Endothelial cell (in vitro differentiated cells): ENCODE measurements around the gene ARFRP1. TPM values are rescaled to one million over a fixed set of nuclear protein-coding genes. Genes with fewer than 3 reads are reported as not detected.

Source experiments
- DNase-seq: peaks from one replicate; pipeline ENCODE4 v3.0.0; 2021; ENCODE audit warnings: low spot score
- H3K27ac Mint-ChIP-seq: one replicate; pipeline ENCODE4 v1.8.0; 2021; ENCODE audit warnings: mixed read lengths, inconsistent platforms; ENCODE audit not compliant: unreplicated experiment
- H3K27me3 Mint-ChIP-seq: one replicate; pipeline ENCODE4 v1.8.0; 2021; ENCODE audit warnings: mild to moderate bottlenecking, moderate library complexity, mixed read lengths, inconsistent platforms; ENCODE audit not compliant: unreplicated experiment
- H3K36me3 Mint-ChIP-seq: one replicate; pipeline ENCODE4 v1.8.0; 2021; ENCODE audit warnings: mild to moderate bottlenecking, low read depth, mixed read lengths, inconsistent platforms; ENCODE audit not compliant: unreplicated experiment
- H3K4me1 Mint-ChIP-seq: one replicate; pipeline ENCODE4 v1.8.0; 2021; ENCODE audit warnings: mild to moderate bottlenecking, mixed read lengths, inconsistent platforms; ENCODE audit not compliant: unreplicated experiment
- H3K4me3 Mint-ChIP-seq: one replicate; pipeline ENCODE4 v1.8.0; 2021; ENCODE audit warnings: mild to moderate bottlenecking, mixed read lengths, inconsistent platforms; ENCODE audit not compliant: unreplicated experiment
- H3K9me3 Mint-ChIP-seq: one replicate; pipeline ENCODE4 v1.8.0; 2021; ENCODE audit warnings: mixed read lengths, inconsistent platforms; ENCODE audit not compliant: unreplicated experiment
- total RNA-seq: library from RNA; stranded (reverse); fragmentation: NEBNext Ultra II Directional; extraction: Animal tissue kit (Norgen Biotek cat#: 25700); gene quantifications from one replicate; pipeline ENCODE4 v1.2.1, GENCODE V29; 2021; ENCODE audit not compliant: unreplicated experiment
- TF ChIP-seq, protein P1 (sequence below): fragments of 200-600 bp; sonication (generic); IDR thresholded peaks from one replicate; pipeline ENCODE4 v1.5.0; 2021; ENCODE audit warnings: antibody characterized with exemption; ENCODE audit not compliant: unreplicated experiment

The ARFRP1 gene
- total RNA-seq, 1 donor from 2014 or later = 33.4 TPM

DNA sequence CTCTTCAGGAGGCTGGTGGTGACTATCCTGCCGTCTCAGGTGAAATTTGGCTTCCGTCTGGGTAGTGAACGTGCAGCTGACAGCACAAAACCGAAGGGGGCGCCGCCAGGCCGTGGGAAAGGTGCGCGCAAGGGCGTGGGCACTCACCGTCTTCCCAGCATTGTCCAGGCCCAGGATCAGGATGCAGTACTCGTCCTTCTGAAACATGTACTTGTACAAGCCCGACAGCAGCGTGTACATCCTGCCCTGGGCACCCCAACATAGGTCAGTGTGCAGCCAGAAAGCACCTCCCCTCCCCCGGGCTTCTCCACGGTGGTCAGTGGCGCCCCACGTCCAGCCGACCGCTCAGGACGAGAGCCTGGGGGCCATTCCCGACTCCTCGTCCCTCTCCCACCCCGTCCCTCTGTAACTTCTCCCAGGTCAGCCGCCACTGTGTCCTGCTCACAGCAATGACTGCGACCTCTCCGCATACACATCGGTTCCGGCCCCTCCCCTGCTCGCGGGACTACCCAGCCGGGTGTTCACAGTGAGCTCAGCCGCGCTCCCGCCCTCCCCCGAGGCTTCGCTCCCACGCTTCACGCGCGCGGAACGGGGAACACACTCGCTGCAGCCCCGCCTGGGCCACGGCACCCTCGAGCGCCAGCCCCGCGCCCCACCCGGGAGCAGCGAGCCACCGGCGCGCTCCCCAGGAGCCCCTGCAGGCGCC, 771 bp downstream of the ARFRP1 start:
- H3K27ac Mint-ChIP-seq = no peak overlapping the region
- TF ChIP-seq, protein P1, sequence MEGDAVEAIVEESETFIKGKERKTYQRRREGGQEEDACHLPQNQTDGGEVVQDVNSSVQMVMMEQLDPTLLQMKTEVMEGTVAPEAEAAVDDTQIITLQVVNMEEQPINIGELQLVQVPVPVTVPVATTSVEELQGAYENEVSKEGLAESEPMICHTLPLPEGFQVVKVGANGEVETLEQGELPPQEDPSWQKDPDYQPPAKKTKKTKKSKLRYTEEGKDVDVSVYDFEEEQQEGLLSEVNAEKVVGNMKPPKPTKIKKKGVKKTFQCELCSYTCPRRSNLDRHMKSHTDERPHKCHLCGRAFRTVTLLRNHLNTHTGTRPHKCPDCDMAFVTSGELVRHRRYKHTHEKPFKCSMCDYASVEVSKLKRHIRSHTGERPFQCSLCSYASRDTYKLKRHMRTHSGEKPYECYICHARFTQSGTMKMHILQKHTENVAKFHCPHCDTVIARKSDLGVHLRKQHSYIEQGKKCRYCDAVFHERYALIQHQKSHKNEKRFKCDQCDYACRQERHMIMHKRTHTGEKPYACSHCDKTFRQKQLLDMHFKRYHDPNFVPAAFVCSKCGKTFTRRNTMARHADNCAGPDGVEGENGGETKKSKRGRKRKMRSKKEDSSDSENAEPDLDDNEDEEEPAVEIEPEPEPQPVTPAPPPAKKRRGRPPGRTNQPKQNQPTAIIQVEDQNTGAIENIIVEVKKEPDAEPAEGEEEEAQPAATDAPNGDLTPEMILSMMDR = no peak
- no peaks in the 10 kb centered on the region for H3K9me3 Mint-ChIP-seq
- peak overlapping the region; percentile 89 for H3K4me3 Mint-ChIP-seq
- peak; percentile 42 for DNase-seq
- peaks cover 15% of the 10 kb centered on the region for H3K4me1 Mint-ChIP-seq
- H3K27me3 Mint-ChIP-seq = peaks cover 12% of the 10 kb centered on the region
- H3K36me3 Mint-ChIP-seq = peaks cover 31% of the 10 kb centered on the region

DNA sequence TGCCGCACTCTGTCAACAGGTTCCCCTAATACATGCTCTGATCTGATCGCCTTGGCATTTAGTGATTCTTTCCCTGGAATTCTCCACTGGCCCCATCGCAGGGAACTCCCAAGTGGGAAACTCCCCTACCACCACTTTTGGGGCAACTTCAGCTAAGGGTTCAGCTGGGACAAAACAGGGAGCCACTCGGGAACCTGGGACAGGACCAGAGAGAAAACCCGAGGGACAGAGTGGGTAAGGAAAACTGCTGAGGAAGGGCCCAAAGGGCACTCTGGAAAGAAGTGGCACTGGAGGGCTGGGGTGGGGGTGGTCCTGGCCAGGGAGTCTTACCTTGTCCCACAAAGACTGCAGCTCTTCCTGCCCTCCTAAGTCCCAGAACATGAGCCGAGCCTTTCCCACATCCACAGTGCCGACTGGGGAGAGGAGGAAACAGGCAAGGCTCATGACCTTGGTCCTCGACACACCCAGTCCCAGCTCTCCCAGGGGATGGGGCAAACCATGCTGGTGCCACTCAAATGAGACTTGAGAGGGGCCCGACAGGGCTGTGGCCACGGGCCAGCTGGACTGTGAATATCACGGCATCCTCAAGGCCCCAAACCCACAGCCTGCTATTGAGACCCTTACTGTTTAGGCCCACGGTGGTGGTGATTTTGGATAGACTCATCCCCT, 1.6 kb downstream of the ARFRP1 start:
- TF ChIP-seq, protein P1 = no peak
- Mint-ChIP-seq H3K36me3 (peaks cover 28% of the 10 kb centered on the region), H3K9me3 (no peaks in the 10 kb centered on the region), H3K27me3 (peaks cover 12% of the 10 kb centered on the region), H3K4me3 (peak overlapping the region; percentile 89), H3K27ac (no peak overlapping the region), H3K4me1 (peaks cover 15% of the 10 kb centered on the region)
- DNase-seq = no peak

DNA sequence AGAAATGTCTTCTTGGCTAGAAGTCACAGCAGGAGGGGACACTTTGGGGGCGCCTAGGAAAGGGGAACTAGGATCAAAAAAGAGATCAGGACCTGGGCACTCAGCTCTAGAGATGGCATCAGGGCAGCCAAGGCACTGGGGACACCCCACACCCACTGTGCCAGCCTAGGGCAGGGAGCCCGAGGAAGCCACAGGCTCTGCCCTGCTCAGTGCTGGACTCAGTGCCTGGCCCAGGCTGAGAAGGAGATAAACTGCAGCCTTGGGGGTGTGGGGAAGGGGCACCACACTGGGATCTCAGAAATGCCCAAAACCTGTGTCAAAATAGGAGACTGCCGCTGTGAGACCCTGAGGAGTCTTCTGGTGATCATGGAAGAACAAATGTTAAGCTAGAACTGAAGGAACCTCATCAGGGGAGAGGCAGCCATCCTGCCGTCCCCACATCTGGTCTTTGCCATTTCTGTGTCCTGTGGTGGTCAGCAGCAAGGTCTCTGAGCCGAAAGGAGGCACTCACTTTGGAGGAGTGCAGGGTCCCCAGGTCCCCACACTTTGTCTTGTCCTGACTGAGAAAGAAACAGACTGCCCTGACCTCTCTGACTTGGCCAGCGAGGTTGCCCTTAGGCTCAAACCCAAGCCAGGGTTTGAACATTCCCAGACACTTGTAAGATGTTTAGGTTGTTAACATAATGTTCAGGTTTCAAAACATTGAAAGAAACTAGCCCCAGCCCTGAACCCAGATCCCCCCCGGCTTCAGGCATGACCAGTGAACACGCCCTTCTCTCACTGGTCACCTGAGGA, 2.3 kb downstream of the ARFRP1 start:
- peaks cover 21% of the 10 kb centered on the region for H3K36me3 Mint-ChIP-seq
- DNase-seq = no peak
- peak overlapping the region; percentile 24 for H3K27ac Mint-ChIP-seq
- H3K27me3 Mint-ChIP-seq = peaks cover 14% of the 10 kb centered on the region
- H3K4me1 Mint-ChIP-seq = peaks cover 13% of the 10 kb centered on the region
- peak overlapping the region; percentile 81 for H3K4me3 Mint-ChIP-seq
- no peaks in the 10 kb centered on the region for H3K9me3 Mint-ChIP-seq
- TF ChIP-seq, protein P1 = no peak

DNA sequence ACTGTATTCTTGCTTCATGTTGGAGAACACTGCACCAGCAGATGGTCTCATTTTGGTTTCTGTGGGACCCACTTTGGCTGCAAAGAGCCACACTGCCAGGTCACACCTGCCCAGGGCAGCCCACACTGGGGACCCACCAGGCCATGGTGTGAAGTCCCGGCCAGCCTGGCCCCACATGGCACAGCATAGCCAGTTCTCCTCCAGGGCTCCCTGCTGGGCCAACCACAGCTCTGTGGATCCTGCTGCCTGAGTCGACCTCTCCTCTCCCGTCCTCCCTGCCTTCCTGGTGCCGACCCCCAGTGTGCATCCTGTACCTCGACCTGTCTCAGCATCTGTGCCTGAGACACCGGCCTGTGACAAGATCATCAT, 3.0 kb downstream of the ARFRP1 start:
- H3K36me3 Mint-ChIP-seq = peaks cover 19% of the 10 kb centered on the region
- peak overlapping the region; percentile 81 for H3K4me3 Mint-ChIP-seq

More for the DNA sequence above, 3.0 kb downstream of the ARFRP1 start:
- Mint-ChIP-seq H3K27me3 (peaks cover 17% of the 10 kb centered on the region), H3K27ac (no peak overlapping the region), H3K9me3 (no peaks in the 10 kb centered on the region), H3K4me1 (peaks cover 13% of the 10 kb centered on the region)
- DNase-seq = no peak
- TF ChIP-seq, protein P1 = no peak
